Ramos (cell line): ENCODE results near the gene VEPH1.

Experiments
- in situ Hi-C: fragments of 300-500 bp; cut with MboI; formaldehyde crosslinking; loops from one replicate; pipeline ENCODE4 v1.14.3; 2022; ENCODE audit warnings: low sequenced_read_pairs; ENCODE audit not compliant: unreplicated experiment

Gene VEPH1

DNA sequence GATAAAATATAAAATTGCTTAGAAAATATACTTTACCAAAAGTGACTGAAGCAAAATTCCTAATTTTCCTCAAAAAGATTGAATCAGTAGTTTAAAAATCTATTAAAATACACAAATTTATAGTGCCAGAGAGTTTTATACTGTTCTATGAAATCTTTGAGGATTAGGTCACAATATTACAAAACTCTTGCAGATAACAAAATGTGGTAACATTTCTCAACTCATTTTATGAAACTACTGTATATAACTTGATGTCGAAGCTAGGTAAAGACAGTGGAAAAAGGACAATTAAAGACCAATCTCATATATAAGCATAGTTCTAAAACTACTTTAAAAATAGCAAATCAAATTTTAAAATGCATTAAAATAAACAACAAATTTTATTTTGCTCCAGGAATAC lies 15.9 kb downstream of the VEPH1 start:
- in situ Hi-C loops: no loop called here

DNA sequence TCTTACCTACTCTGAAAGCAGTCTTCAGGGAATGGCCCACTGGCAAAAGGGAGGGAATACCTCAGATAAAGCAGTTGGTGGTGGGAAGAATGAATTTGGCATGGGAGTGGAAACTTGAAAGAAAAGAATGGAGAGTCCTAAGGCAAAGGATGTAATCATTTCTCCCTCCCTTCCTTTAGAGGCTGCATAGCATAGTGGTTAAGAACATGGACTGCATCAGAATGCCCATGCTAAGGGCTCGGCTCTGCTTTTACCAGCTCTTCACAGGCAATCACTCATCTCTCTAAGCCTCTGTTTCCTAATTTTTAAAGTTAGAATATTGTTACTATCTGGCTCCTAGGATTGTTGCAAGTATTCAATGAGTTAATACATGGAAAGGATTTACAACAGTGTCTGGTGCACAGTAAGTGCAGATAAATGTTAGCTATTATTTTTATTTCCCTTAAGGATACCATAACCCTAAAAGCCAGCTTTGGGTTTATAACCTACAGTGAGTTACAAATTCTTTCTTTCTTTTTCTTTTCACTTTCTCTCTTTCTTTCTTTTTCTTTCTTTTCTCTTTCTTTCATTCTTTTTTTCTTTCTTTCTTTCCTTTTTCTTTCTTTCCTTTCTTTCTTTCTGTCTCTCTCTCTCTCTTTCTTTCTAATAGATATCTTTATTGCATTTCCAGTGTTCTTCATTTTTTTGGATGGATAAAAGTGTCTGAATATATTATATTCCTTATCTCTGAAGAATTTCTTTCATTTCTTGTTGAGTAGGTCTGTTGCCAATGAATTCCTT lies 23.6 kb downstream of the VEPH1 start:
- in situ Hi-C loops: no loop called here

DNA sequence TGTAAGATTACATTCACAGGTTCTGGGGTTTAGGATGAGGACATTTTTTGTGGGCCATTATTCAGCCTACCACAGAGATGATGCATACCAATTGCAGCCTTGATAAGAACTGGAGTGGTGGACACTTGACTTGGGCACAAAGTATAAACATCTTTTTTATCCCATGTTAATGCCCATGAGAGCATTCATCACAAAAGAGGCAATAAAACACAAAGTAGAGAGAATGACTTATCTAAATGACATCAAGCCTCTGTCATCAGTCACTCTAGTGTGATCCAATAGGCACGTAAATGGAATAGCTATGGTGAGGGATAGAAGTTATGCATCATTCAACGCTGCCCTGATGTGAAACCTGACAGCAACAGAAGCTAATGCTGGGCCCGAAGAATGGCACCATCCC lies 25.8 kb downstream of the VEPH1 start:
- in situ Hi-C loops: no loop called here

DNA sequence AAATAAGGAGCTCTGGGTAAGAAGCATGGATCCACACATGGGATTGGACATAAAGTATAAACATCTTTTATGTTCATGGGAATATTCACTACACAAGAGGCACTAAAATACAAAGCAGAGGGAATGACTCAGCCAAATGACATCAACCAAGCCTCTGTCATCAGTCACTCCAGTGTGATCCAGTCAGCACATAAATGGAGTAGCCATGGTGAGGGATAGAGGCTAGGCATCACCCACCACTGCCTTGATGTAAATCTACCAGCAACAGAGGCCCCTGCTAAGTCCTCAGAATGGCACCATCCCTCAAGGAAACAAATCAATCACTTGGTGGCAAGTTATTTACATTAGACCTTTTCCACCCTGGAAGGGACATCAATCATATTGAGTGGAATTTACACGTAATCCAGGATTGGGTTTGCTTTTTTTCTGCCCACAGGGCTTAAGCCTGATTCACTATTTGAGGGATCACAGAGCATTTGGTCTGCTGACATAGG lies 27.2 kb downstream of the VEPH1 start:
- in situ Hi-C loops: no loop called here

DNA sequence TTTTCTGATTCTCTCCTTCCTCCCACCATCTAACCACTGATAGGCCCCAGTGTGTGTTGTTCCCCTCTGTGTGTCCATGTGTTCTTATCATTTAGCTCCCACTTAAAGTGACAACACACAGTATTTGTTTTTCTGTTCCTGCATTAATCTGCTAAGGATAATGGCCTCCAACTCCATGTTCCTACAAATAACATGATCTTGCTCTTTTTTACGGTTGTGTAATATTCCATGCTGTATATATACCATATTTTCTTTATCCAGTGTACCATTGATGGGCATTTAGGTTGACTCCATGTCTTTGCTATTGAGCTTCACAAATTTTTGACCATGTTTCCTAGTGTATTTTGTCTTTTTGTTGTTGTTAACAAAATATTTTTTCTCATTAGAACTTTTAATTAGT lies 30.6 kb downstream of the VEPH1 start:
- in situ Hi-C loops: no loop called here

DNA sequence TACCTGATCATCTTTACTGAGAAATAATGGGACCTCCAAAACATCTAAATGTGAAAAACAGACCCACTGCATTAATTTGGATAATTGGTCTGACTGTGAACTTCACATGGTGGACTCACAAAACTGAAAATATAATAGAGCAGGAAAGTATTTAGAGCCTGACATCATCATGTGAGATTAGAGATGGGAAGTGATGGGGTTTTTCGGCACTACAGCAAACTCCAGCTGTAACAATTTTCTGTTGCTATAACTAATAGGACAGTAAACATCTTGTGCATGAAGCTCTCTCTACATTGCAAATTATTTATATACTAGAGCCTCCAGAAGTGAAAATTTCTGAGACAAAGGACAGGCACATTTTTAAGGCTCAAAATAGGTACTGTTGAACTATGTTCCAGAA lies 32.2 kb downstream of the VEPH1 start:
- in situ Hi-C loops: no loop called here

DNA sequence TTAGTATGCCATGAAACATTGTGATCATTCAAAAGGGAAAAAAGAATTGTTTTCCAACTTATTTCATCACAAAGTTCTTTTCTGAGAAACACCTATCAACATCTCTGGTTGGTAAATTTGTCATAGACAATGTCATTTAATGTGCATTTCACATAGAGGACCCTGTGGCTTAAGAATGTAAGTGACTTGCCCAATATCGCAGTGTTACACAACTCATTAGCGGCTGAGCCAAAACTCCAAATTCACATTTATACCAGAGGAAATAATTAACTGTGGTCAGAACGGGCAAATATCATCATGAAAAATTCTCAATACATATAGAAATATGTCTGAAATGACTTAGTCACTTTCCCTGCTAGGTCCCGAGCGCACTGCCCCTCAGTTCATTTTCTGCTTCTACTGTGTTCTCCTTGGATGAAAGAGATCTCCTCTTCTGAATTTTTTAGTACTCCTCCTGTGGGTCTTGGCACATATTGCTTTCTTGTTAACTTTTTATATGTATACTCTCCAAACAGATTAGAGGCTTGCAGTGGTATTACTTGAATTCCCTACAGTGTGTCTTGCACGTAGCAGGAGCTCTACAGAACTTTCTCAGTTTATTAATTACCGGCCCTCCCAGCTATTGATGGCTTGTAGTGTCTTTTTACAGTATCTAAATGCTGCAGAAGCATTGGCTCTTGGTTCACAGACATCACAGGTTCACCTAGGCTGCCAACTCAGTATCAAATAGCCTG lies 33.5 kb downstream of the VEPH1 start:
- in situ Hi-C loops: no loop called here

DNA sequence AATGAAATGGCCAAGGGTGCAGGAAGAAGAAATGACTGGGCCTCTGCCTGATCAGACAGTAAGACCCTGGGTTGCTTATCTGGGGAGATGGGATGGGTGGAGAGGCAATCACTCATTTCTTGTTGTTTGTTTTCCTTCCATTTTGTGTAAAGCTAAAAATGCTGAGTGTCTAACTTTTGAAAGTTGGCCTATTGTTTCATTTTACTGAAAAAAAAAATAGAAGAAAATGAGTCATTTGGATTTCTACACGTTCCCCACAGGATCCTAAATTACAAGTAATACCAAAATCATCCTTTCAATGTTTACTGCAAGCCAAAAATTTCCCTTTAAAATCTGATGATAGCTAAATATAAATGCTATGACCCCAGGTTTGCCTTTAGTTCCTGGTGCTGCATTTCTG lies 36.0 kb downstream of the VEPH1 start:
- in situ Hi-C loops: no loop called here

DNA sequence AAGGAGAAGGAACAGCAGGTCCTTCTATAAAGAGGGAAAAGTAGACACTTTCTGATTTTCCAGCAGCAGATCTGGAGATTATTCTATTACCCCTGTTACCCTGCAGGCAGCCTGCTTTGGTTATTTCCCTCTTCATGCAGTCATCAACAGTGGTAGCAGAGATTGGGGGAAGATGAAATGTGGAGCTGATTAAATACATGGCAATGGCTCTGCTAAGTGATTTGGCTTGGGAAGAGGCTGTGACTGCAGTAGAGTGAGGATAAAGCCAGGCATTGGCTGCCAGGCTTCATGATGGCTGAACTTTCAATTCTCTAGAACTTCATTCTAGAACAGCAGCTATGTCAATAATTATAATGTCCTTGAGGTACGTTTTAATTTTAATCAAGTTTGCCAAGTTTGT lies 37.5 kb downstream of the VEPH1 start:
- in situ Hi-C loops: no loop called here

DNA sequence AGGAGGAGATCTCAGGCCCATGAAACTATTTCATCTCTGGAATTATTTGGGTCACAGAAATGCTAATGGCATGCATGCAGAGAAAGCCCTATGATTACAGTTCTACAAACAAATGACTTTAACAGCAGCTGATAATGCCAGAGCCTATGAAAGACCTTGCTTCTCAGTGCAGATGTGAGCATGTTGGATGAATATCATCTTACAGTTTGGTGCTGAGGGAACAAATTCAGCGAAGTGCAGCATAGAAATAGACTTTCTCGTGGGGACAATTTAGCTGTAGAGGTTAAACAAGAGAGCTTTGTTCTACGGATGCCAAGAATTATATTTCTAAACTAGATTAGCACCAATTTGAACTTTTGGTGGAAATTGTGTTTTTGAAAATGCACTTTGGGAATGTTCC lies 38.9 kb downstream of the VEPH1 start:
- in situ Hi-C loops: no loop called here

DNA sequence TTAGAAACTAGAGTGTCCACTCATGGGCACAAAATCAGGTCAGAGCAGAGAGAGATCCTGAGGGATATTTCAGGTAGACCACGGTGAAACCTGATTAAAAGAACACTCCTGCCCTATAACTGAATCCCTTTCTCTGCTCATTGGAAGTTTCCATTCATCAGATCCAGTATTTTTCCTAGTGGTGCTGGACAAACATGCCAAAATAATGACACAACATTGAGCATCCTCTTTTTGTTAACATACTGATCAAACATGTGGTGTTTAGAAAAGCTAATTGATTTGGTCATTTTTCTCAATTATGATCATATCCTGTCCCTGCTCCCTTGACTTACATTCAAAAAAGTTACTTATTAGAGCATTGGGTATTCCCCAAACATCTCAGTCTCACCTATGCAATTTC lies 39.4 kb downstream of the VEPH1 start:
- in situ Hi-C loops: no loop called here

DNA sequence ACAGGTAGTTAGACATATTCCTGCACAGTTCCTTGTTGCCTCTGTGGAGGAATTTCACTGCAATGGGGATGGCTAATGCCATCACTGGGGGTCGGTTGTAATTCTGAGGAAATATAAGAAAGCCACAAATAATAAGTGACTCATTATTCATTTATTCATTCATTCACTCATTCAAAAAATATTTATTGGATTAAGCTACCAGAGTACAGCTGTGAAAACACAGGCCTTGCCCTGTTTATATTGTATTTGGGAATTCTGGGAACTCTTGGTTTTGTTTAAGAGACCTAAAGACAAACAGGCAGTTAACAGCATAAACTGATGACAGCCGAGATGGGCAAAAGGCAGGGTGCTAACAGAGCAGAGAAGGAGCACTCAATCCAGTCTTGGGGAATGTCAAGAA lies 43.0 kb downstream of the VEPH1 start:
- in situ Hi-C loops: no loop called here

DNA sequence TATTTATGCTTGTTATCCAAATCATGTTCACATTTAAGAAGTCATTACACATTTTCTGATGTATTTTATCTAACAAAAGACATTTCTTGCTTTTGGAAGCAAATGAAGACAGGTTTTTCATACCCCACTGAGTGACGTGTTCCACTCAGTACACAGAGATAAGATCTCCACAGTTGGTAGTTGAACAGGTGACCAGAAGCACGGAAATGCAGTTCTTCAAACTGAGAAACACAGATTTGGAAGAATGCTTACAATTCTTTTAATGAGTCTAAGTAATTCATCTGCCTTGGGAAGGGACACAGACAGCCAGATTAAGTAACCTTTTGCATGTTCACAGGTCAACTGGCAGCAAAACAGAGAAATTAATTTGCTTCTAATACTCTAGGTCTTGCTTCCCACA lies 43.5 kb downstream of the VEPH1 start:
- in situ Hi-C loops: no loop called here

DNA sequence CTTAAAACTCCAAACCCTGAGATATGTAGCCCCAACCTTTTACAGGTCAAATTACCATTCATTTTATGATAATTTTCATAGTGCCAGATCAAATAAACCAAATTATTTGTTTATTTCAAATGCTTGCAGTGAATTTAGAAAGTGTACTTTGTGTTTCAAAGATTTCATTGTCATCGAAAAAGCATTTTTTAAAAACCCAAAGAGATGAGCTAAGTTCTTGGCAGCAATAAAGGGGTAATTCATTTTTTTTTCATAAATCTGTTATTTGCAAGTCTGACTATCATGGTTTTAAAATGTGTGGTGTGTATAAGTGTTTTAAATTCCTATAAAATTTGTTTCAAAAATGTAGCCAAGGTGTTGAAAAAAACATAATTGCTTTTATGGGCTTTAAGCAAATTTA lies 49.4 kb downstream of the VEPH1 start:
- in situ Hi-C loops: no loop called here

DNA sequence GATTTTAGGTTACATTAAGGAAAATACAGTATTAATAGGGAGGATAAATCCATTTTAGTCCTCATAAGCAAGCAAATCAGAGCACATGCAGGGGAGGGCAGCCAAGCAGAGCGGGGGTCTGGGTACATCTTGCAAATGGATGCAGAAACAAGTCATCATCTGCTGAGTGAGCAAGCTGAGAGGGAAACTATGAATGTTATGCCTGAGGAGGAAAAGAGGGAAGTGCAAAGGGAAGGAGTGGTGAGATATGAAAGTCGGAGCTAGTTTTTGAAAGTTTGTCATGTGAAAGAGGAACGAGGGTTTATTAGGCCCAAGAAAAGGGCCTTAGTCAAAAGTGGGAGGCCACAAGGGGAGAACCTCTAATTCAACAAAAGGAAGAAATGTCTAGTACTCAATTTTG lies 51.1 kb downstream of the VEPH1 start:
- in situ Hi-C loops: no loop called here

DNA sequence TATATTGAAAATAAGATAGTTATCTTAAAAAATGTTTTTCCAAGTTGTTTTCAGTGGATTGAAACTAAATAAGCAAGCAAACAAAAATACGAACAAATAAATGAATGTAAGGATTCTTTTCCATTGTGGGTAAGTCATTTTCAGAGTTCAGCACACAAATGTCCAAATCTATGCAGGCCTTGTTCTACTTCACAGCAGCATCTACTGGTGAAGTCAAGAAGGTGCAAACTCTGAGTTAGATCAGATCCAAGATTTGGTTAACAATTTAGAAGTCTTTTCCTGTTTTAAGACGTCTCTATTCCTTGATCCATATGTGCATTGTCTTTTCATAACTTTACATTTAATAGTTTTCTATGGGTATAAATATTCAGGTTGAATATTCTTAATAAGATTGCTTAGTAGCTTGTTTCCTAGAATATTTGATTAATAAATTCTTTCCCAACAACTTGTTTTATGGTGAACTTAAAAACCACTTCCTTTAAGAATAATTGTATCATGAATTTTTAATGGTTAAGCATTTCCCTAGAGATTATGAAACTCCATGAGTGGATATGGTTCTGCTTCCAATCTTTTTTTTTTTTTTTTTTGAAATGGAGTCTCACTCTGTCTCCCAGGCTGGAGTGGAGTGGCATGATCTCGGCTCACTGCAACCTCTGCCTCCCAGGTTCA lies 56.1 kb downstream of the VEPH1 start:
- in situ Hi-C loops: no loop called here

DNA sequence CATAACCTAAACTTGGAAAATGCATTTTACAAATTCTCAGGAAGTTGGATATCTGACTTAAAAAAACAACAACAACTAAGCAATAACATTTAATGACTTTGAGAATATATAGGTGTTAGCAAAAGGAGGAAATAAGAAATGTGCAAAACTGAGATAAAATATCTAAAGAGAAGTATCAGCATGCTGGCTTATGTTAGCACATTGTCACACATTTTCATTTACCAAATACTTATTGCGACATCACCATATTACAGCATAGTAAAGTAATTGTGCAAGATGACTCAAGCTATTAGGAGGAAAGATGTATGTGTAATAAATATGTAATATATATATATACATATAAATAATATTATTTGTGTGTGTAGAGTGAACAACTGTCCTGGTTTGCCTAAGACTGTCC lies 57.4 kb downstream of the VEPH1 start:
- in situ Hi-C loops: no loop called here

DNA sequence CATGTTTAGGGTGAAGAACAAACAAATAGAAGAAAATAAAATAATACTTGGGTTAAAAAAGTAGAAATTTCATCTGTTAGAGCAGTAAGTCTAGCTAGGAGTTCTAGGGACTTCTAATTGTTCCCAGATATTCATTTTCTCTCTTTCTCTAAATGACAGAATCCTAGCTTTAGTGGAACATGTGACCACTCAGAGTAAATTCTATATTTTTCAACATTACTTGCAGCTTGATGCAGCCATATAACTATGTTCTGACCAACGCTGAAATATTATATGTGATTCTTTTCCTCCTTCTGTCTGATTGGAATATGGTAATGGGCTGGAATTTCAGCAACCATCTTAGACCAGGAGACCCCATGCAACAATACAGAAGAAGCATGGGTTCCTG lies 58.4 kb downstream of the VEPH1 start:
- in situ Hi-C loops: no loop called here

DNA sequence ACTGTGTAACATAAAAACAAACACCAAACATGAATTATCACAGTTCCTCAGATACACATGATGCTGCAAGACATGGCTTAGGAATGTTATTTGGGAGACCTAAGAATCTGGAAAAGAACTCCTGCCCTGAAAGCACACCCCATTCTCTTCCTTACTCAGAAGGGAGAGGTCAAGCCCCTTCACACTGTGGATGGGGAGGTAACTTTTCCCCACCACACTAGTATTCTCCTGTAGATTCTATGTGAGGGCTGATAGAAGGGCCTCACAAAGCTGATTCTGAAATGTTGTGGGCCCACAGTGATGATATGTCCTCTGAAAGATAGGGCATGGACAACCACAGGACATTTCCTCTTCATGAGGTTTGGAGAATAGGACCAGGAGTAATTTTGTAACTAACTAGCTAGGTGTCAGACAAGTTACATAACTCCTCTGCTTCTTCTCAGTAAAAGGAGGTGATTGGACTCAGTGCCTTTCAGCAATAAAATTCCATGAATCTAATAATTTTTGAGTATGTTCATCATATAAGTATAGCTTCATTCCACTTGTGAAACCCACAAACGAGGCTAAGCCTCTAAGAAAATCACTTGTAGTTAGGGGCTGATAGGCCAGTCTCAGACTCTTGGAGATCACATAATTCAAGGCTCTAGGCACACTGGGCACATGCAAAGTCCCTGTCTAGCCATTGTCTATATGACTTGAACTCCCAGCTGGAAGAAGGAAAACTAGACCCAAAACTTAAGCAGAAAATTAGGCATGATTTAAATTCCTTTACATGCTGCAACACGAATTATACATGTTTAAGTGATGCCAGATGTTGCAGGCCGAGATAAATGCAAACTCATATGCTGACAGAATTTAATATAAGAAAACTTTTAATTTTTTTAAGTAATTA lies 59.1 kb downstream of the VEPH1 start:
- in situ Hi-C loops: no loop called here

DNA sequence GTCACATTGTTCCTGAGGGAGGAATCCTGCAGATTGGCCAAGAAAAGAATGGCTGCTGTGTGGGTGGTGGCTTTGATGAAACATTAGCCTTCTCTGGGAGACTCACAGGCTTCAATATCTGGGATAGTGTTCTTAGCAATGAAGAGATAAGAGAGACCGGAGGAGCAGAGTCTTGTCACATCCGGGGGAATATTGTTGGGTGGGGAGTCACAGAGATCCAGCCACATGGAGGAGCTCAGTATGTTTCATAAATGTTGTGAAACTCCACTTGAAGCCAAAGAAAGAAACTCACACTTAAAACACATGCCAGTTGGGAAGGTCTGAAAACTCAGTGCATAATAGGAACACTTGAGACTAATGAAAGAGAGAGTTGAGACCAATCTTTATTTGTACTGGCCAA lies 60.5 kb downstream of the VEPH1 start:
- in situ Hi-C loops: no loop called here
